BE2C (cell line): ENCODE measurements around the gene GPSM1.
"Not testable (repeated sequence)": the region's sequence is repeated elsewhere in the genome, so short reads cannot be mapped to it uniquely, and the experiment has no call there.

Source experiments
- DNase-seq: peaks from one replicate; pipeline ENCODE4 v3.0.0-alpha.2; 2020
- H3K27me3 ChIP-seq: fragments of 250-450 bp; sonication (Bioruptor Pico); 2 replicates; pipeline ENCODE4 v1.5.1; 2020; ENCODE audit warnings: mild to moderate bottlenecking
- H3K36me3 ChIP-seq: fragments of 250-450 bp; sonication (Bioruptor Pico); 2 replicates; pipeline ENCODE4 v1.5.1; 2020; ENCODE audit warnings: mild to moderate bottlenecking
- H3K4me1 ChIP-seq: fragments of 250-450 bp; sonication (Bioruptor Pico); 2 replicates; pipeline ENCODE4 v1.5.1; 2020
- H3K4me3 ChIP-seq: 2 replicates; pipeline ENCODE4 v1.5.1; 2011; ENCODE audit warnings: low read depth, low read length
- H3K9me3 ChIP-seq: fragments of 250-450 bp; sonication (Bioruptor Pico); 2 replicates; pipeline ENCODE4 v1.5.1; 2020
- TF ChIP-seq, protein P1 (sequence below): IDR thresholded peaks from 2 replicates; pipeline ENCODE4 v1.5.1; 2012; ENCODE audit warnings: mild to moderate bottlenecking, low read depth, low read length

GPSM1 gene

DNA sequence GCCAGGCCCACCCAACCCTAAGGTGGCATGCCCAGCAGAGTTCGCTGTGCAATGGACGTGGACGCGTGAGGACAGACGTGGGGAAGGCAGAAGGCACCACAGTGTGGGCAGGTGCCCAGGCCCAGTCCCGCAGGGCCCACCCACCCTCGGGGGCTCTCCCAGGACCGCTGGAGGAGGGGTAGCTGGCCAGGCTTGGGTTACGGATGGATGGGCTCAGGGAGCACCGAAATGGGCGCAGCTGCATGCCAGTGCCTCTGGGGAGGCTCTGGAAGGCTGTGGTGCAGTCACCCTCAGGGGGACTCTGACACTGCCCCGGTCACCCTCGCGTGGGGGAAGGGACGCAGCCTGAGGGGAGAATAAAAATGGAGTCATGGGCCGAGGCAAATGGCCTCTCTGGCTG lies 9.6 kb upstream of the GPSM1 start:
- TF ChIP-seq, protein P1, sequence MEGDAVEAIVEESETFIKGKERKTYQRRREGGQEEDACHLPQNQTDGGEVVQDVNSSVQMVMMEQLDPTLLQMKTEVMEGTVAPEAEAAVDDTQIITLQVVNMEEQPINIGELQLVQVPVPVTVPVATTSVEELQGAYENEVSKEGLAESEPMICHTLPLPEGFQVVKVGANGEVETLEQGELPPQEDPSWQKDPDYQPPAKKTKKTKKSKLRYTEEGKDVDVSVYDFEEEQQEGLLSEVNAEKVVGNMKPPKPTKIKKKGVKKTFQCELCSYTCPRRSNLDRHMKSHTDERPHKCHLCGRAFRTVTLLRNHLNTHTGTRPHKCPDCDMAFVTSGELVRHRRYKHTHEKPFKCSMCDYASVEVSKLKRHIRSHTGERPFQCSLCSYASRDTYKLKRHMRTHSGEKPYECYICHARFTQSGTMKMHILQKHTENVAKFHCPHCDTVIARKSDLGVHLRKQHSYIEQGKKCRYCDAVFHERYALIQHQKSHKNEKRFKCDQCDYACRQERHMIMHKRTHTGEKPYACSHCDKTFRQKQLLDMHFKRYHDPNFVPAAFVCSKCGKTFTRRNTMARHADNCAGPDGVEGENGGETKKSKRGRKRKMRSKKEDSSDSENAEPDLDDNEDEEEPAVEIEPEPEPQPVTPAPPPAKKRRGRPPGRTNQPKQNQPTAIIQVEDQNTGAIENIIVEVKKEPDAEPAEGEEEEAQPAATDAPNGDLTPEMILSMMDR: no peak
- H3K27me3 ChIP-seq: no peaks in the 10 kb centered on the region
- no peaks in the 10 kb centered on the region for H3K36me3 ChIP-seq
- H3K4me1 ChIP-seq: no peaks in the 10 kb centered on the region
- no peak for DNase-seq
- H3K4me3 ChIP-seq: no peak overlapping the region
- peaks cover 13% of the 10 kb centered on the region for H3K9me3 ChIP-seq

DNA sequence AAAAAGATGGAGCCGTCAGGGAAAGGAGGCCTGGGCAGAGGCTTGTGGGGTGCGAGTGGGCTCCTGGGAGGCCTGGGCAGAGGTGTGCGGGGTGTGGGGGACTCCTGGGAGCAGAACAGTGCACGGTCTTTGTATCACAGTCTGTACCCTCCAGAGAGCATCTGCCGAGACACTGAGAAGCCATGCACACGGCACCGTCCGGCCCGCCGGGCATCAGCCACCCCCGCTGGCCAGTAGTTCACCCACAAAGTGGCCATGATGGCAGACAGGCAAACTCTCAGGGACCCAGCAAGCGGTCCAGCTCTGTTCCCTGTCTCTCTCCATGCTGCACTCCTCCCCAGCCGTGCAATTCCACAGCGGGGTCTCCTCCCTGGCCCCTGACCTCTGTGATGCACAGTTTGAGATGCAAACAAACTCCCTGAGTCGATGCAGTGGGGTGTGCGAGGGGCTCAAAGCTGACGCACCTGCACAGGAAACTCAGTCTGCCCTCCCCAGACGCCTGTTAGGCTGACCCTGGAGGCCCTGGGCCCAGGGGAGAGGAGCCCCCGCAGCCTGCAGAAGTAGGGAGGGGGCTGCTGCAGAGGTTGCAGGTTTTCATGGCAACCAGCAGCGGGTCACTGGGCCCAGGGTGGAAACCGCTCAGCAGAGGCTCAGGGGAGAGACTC lies 9.1 kb upstream of the GPSM1 start:
- H3K27me3 ChIP-seq: no peaks in the 10 kb centered on the region
- TF ChIP-seq, protein P1: no peak
- no peak for DNase-seq
- no peaks in the 10 kb centered on the region for H3K36me3 ChIP-seq
- H3K4me3 ChIP-seq: no peak overlapping the region
- no peaks in the 10 kb centered on the region for H3K4me1 ChIP-seq
- H3K9me3 ChIP-seq: peaks cover 13% of the 10 kb centered on the region

DNA sequence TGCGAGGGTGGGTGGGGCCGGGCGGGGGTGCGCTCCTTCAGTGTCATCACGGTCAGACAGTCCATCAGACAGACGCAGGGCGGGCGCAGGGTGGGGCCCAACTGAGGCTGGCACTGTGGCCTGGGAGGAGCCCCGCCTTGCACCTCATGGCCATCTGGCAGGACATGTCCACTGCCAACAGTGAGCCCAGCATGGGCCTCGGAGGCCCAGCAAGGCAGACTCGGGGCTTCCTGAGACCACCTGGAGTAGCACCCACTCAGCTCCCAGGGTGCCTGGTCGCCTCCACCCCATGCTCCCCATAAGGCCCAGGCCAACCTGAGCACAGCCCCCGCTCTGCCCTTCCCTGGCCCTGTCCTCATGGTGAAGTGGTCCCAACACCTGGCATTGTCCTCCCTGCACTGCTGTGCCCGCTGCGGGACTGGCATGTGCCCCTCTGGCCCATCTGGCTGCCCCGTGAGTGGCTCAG lies 8.5 kb upstream of the GPSM1 start:
- Histone ChIP-seq H3K4me1 (no peaks in the 10 kb centered on the region), H3K27me3 (no peaks in the 10 kb centered on the region), H3K36me3 (no peaks in the 10 kb centered on the region), H3K9me3 (peaks cover 13% of the 10 kb centered on the region), H3K4me3 (no peak overlapping the region)
- TF ChIP-seq, protein P1: no peak
- DNase-seq: no peak

DNA sequence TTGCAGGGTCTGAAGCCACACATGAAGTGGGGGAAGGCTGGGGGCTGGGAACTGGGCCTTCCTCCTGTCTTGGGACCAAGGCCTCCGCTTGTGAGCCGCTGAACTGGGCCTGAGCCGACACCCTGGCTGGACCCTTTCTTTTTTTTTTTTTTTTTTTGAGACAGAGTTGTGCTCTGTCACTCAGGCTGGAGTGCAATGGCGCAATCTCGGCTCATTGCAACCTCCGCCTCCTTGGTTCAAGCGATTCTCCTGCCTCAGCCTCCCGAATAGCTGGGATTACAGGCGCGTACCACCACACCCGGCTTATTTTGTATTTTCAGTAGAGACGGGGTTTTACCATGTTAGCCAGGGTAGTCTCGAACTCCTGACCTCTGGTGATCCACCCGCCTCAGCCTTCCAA lies 8.1 kb upstream of the GPSM1 start:
- DNase-seq, H3K4me3 ChIP-seq, H3K4me1 ChIP-seq, H3K36me3 ChIP-seq, H3K27me3 ChIP-seq: not testable (repeated sequence)
- H3K9me3 ChIP-seq: peaks cover 13% of the 10 kb centered on the region

DNA sequence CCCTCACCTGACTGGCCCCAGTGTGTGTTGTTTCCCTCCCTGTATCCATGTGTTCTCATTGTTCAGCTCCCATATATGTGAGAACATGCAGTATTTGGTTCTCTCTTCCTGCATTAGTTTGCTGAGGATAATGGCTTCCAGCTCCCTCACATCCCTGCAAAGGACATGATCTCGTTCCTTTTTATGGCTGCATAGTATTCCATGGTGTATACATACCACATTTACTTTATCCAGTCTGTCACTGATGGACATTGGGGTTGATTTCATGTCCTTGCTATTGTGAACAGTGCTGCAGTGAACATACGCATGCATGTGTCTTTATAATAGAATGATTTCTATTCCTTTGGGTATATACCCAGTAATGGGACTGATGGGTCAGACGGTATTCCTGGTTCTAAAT lies 7.4 kb upstream of the GPSM1 start:
- H3K4me3 ChIP-seq, DNase-seq, H3K27me3 ChIP-seq, H3K36me3 ChIP-seq, H3K4me1 ChIP-seq, H3K9me3 ChIP-seq: not testable (repeated sequence)

DNA sequence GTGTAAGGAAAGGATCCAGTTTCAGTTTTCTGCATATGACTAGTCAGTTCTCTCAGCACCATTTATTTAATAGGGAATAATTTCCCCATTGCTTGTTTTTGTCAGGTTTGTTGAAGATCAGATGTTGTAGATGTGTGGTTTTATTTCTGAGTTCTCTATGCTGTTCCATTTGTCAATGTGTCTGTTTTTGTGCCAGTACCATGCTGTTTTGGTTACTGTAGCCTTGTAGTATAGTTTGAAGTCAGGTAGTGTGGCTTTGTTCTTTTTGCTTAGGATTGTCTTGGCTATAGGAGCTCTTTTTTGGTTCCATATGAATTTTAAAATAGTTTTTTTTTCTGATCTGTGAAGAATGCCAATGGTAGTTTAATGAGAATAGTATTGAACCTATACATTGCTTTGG lies 6.4 kb upstream of the GPSM1 start:
- H3K4me3 ChIP-seq, H3K4me1 ChIP-seq, H3K9me3 ChIP-seq, H3K27me3 ChIP-seq, DNase-seq, H3K36me3 ChIP-seq: not testable (repeated sequence)

DNA sequence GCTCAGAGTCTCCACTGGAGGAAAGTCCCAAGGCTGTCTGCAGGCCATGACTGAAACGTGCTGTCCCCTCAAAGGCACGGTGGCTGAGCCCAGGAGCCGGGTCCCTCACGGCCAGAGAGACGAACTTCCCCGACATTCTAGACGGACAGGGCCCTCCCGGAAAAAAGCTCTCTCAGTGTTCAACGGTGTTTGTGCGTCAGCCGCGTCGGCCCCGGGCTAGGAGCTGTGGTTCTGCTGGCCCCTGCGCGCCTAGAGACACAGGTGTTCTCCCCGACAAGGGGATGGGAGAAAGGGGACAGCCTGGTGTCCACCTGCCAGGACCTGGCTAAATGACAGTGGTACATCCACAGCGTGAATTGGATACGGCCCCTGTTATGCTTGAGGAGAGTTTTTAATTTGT lies 5.8 kb upstream of the GPSM1 start:
- no peaks in the 10 kb centered on the region for H3K36me3 ChIP-seq
- H3K27me3 ChIP-seq: no peaks in the 10 kb centered on the region
- TF ChIP-seq, protein P1: no peak
- DNase-seq: no peak
- peaks cover 9% of the 10 kb centered on the region for H3K4me1 ChIP-seq
- no peak overlapping the region for H3K4me3 ChIP-seq
- no peaks in the 10 kb centered on the region for H3K9me3 ChIP-seq
